ENCODE measurements around the gene ANKRD44.

The ANKRD44 gene

DNA sequence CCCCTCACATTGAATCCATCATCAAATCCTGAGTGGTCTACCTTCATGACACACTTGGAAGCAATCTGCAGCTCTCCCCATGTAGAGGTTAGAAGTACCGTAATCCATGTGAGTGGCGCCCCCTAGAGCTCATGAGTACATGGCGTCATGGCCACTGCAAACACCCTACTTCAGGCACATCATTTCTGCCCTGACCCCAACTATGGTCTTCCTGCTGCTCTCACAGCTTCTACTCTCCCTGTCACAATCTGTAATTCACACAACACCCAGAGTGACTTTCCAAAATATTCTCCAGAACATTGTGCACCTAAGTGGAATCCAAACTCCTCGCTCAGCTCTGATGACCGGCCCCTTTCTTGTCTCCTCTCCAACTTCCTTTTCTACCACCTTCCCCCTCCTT, 141.9 kb downstream of the ANKRD44 start:
- peak; percentile 16 to 58 (median 44) for DNase-seq

DNA sequence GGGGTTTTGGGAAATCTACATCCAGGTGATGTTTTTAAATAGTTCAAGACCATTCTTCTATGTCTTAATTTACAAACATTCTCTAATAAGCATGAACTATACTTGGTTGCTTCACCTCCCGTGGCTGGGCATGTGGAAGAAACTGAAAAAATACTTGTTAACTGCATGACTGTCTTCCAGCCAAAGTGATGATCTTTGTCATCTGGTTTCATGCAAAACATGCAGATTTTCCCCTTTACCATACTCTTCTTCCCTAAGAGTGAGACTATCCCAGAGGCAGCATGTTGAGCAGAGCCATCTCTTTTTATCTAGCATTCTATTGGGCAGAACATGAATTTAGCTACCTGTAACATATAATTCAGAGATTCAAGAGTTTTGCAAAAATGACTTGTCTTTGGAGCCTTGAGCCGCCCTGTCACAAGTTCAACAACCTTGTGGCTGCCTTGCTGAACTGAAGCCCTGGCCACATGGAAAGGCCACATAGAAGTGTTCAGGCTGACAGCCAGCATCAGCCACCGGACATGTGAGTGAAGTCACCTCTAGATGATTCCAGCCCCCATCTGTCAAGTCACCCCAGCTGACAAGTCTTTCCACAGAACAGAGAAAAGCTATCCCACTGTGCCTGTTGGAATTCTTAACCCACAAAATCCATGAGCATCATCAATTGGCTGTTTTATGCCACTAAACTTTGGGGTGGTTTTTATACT, 142.8 kb downstream of the ANKRD44 start:
- no peak for DNase-seq

DNA sequence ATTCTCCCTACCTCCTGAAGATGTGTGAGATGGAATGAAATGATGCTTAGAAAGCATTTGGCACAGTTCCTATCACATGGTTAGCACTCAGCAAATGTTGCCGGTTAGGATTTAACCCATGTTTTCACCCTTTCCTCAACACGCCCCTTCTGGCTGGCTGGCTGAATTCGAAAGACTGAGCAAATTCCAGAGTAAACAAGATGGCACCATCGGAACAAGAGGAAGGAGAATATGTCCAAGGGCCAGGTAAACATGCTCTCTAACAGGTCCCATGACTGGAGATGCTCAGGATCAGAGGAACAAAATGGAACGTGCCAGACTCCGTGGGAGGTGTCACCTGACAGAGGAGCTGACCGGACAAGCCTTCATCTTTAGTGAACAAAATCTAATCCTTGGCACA, 145.6 kb downstream of the ANKRD44 start:
- DNase-seq, result no peak

DNA sequence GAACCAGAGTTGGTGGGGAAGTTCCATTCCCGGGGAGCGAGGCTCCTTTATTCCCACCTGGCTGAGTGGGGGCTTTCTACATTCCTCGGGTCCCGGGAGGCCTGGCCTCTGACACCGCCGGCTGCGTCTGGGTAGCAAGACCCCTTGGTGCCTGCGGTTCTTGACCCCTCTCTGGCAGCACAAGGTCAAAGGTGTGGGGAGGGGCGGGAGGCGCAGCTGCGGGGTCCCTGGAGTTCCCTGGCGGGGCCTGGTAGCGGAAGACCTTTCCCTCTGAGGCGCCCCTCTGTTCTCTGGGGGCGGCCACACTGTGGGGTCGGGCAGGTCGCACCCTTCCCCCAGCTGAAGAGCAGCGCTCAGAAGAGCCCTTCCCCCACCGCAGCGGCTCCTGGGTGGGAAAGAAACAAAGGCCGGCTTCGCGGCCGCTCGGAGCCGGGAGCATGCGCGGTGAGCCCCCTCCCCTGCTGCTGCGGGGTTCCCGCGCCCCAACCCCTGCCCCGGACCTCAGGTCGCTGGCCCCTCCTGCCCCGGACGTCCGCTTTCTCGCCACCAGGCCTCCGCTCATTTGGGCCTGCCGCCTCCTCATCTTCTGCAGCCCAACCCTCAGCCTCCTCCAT, 146.3 kb downstream of the ANKRD44 start:
- DNase-seq, result no peak

DNA sequence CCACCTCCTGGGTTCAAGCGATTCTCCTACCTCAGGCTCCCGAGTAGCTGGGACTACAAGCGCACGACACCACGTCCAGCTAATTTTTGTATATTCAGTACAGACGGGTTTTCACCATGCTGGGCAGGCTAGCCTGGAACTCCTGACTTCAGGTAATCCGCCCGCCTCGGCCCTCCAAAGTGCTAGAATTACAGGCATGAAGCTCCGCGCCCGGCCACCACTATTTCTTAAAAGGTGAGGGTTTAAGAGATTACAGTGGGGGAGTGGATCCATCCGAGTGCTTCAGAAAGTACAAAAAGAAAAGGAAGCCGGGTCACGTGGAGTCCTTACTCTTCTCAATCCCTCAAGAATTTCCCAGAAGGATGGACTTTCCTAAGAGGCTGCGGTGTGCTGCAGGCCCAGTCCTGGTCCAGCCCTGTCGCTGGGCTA, 146.9 kb downstream of the ANKRD44 start:
- DNase-seq, result no peak

DNA sequence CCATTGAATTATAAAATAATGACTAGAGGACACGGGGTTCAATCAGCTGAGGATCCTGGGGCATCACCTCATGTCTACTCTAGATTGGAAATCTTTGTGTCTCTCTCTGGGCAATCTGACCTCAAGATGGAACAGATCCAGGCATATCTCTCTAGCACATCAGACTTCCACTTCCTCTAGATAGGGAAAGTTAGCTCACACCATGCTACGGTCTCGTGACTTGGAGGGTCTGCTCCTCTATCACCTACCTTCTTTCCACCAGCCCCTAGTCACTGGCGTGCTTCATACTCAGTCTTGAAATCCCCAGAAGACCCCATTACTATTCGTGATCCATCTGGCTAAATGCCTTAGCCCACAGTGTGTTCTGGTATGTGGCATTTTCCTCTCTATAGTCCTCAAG, 148.8 kb downstream of the ANKRD44 start:
- DNase-seq, result no peak

DNA sequence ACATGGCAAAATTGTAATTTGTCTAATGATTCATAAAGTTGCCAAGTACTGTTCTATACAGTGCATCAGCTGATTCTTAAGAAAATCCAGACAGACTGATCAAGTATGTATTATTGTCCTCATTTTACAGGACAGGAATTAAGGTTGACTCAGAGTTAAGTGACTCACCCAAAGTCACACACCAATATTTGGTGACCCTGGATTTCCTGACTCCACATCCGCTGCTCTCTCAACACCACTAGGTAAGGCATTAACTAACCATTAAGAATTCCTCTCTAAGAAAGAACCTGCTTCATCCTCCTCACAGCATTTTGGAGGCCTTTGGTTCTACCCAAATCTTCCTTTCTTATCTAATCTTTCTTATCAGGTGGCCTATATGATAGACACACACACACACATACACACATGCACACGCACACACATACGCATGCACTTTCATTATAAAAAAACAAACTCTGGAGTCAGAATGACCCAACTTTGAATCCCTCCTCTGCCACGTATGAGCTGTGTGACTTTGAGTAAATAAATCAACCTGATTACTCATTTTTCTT, 150.8 kb downstream of the ANKRD44 start:
- peak in 1 of 6 experiments; percentile 14 for DNase-seq

DNA sequence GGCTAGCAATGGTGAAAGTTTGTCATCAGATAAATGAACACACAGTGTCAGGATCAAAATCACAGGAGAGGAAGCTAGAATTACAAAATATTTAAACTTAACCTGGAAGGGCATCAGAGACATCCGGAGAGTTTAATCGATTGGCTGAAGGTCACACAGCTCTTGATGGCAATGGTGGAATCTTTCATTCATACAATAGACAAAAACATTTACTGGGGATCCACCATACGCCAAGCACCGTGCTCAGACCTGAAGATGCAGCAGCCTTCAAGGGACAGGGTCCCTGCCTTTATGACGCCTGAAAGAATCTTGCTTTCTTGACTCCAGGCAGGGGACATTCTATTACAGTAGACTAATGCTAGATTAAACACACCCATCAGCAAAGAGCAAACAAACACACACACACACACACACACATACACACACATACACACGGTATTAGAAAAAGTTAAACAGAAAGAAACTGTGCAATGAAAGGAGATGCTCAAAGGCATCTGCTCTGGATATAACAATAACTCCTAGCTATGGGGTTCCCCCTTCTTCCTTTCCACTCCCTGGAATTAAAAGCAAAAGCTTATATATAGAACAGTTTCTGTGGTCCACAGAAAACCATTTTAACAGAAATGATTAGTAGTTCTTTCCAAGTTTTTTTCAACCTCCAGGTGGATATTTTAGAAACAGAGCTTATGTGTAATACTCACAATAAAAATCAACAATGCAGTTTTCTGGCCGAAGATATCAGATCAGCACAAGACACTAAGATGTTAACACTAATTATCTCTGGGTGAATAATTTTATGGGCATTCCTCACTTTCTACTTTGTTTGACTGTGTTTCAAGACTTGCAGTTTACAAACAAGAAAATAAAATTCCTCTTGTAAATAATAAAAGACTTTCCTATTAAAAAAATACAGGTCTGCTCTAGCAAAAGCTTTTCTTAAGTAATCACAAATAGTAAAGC, 151.7 kb downstream of the ANKRD44 start:
- no peak for DNase-seq

DNA sequence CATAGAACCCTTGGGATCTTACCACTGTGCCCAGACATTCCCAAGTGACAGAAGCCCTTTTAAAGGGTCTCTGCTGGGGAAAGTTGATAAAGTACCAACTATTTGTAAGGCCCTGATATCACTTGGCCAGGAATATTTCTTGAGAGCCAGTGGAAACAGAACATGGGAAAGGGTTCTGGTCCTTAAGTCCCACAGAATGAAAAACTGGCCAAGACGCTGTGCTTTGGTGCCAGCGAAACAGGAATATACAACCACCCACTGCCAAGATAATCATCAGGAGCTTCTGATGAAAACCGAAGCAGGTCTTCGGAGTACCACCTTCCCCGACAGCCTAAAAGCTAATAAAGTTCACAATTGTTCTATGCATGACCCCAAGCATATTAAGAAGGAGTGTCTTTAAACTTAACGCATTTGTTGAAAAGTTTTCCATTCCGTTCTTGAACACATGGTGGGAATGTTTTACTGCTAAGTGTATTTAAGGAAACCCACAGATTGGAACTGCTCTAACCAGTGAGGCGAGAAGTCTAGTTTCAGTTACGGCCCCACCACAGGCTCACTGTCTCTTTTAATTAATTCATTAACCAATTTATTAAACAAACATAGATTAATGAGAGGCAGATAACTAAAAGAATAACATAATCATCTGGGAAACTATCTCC, 152.6 kb downstream of the ANKRD44 start:
- DNase-seq, result no peak

DNA sequence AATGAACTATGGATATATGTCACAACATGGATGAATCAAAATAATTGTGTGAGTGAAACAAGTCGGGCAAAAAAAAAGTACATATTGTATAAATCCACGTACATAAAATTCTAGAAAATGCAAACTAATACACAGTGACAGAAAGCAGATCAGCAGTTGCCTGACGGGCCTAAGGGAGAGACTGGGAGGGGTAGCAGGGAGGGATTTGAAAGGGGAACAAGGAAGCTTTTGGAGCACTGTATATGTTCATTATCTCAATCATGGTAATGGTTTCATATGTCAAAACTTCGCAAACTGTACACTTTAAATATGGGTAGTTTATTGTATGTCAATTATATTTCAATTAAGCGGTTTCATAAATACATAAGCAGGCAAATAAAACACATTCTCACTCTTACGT, 153.8 kb downstream of the ANKRD44 start:
- no peak for DNase-seq

DNA sequence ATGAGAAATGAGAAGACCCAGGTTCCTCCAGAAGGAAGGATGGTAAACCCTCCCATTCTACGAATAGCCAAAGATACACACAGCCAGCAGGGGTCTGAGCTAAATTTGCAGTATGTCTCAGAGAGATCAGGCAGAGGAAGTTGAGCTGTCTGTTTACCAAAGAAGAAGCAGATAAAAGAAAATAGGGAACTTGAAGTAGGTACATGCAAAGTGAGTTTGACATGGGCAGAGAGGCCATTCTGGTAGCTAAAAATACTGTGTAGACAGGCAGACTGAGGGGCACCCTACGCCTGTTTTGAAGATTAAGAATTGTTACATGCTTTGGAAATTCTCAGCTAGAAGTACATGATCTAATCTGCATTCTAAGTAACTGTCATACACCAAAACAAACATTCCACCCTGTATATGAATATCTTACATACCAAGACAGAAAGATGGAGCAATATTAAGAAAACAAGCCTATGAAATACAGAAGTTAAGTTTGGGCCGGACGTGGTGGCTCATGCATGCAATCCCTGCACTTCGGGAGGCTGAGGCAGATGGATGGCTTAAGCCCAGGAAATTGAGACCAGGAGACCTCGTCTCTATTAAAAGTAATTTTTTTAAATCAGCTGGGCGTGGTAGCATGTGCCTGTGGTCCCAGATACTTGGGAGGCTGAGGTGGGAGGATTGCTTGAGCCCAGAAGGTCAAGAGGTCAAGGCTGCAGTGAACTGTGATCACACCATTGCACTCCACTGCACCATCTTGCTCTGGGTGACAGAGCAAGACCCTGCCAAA, 157.9 kb downstream of the ANKRD44 start:
- DNase-seq, result peak in 3 of 6 experiments; percentile 41 to 63 (median 56)

DNA sequence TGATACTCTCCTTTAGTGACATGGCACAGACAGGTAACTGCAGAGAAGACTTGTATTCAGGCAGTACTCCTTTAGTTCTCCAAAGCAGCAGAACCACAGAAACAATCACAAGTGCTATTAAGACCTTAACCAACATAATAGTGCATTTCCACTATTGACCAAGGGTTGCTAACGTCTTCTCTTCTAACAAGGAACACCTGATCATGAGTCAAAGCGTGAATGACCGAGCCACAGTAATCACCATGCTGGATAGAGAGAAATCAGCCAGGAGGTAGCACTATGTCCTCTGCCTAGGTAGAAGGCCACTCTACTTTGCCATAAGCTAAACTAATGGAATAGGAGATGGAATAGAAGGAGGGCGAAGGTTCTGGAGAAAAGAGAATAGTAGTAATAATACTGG, 161.0 kb downstream of the ANKRD44 start:
- no peak for DNase-seq

DNA sequence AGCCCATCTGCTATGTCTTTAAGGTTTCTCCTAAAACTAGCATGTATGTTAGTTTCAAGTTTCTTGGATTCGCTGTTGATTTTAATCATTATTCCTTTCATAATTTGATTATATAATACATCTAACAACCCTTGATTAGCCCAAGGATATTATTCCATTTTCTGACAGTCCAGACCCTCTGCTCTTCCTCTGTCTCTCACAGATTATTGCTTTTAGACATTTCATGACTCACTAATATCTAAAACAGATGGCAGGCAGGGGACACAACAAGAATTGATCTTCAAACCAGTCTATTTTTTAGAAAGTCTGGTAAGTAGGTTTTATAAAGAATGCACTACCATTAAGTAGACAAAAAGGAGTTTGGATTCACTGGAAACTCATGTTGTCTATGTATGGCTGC, 162.2 kb downstream of the ANKRD44 start:
- no peak for DNase-seq

DNA sequence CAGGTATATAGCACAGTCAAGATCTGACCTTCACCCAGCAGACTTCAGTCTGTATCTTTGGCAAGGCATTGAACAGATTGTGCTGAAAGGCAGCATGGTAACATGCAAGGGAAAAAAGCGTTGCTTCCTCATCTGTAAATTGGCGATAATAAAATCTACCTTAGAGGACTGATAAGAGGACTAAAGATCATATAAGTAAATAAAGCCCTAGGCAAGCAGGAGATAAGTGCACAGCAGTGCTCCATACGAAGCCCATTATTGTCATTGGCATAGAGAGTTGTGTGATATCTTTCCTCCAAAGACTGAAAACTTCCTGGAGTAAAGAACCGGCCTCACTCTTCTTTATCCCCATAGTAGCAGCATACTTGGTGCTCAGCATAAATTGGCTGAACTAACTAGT, 162.6 kb downstream of the ANKRD44 start:
- DNase-seq, result no peak

DNA sequence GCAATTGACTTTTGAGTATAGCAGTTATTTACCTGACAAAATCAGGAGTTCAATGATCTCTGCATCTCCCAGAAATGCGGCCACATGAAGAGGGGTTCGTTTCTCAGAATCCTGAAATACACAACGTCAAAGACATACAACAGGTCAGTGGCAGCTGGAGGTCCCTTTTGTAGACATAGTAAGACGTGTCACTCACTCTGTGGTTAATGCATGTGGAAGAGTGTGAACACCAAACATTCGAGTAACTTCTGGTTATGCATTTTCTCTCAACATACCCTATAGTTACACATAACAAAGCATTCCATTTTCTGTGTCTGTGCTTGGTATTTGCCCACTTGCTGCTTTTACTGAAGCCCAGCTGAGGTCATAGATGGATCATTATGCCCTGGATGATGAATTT, 163.6 kb downstream of the ANKRD44 start:
- no peak for DNase-seq

DNA sequence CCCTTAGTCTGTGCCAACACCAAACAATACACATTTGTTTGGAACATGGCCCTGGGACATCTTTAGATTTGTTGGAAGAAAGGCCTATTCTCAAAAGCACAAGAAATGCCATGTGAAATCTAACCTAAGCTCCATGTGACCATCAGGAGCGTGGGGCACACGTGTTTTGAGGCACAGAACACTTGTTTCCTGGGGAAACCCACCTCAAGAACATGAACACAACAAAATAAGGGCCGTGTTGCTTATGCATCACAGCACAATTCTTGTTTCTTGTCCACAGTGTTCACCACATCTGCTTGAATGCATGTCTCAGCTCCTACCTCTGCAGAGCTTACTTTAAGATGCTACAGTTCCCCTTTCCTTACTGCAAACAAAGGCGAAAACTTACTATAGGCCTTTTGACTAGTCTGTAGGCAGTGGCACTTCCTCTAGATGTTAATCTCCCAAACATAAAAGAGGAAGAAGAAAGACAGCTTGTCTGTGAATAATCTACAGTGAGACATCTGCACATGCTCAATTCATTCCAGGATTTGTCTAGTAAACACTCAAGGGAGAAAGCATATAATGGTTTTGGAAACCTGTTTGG, 165.0 kb downstream of the ANKRD44 start:
- DNase-seq, result peak in 4 of 6 experiments; percentile 13 to 69 (median 62)

DNA sequence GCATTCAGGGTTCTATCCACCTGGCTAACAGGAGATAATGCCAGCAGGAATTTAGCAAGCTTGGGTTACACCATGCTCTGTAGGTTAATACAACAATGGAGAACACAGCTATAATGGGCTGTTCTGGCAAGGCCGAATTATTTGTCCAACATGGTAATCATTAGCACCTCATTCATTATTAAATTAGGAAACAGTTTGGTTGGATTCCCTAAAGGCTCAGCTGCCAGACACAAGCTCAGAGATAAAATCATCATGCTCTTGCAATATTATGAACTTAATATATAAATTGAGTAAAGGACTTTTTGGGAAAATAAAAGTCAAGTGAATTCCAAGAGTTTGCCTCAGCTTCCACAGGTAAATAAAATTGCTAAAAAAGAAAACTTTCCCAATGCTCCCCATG, 166.4 kb downstream of the ANKRD44 start:
- no peak for DNase-seq

DNA sequence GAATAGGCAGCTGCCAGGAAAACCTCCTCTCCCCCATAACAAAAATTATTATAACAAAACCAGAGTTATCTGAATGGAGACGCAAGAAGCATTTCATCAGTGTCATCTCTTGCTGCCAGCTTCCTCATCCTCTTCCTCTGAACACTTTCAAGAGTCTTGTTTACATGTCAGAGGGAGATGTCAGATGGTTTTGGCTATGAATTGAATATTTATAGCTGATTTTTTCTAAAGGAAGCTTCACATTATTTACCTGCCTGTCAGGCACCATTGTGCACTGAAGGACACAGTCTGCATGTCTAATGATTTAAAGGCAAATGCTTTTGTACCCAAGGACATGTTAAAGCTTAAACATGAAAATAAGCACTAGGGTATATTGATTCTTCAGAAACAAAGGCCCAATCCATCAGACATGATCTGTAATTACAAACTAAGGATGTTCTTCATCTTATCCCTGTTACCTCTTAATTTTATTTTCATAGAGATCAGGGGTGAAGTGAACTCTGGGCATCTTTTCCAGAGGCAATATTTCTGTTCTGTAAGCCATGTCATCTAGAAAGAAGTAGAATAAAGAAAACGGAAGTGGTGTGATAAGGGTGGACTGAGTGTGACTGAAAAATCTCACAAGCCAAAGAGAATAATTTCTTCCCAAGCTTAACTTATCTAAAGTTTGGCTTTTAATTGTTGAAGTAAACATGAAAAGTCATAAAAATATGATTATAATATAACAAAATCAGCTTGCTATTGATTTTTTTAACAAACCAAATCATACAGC, 168.7 kb downstream of the ANKRD44 start:
- peak in 1 of 6 experiments; percentile 13 for DNase-seq

DNA sequence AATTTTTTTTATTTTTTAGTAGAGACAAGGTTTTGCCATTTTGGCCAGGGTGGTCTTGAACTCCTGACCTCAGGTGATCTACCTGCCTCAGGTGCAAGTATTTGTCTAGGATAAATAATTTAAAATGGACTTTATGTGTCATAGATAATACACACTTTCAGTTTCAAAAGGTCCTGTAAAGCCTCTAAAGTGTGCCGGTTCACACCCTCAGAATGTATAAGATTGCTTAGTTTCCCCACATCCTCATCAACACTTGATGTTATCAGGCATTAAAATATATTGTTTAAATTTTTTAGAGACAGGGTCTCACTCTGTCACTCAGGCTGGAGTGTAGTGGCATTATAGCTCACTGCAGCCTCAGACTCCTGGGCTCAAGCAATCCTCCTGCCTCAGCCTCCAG, 170.5 kb downstream of the ANKRD44 start:
- no peak for DNase-seq

DNA sequence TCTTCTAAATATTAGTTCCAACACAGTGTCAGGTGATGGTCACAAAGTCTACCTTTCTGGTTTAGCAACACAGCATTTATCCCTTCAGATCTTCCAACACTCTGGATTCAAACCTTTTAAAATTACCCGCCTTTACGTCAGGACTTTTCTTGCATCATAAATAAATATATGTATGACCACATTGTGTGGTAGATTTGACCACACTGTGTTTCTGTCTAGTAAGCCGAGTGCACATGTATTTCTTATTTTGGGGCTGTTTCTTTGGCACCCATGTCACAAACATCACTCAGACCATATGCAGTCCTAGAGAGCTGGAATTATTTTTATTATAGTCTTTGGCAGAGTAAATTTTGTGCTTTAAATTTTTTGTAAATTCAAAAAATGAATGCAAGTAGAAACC, 172.1 kb downstream of the ANKRD44 start:
- DNase-seq, result no peak

Measured in stimulated activated naive CD4-positive, alpha-beta T cell (primary cell).